Fibroblast of skin of left biceps (primary cell): ENCODE data around the gene MINDY4.

Experiments used
- DNase-seq, 2 experiments: peaks; one replicate each; pipeline ENCODE4 v3.0.0-alpha.2; 2013; ENCODE audit warnings: low read depth in 2 of 2

MINDY4 gene

DNA sequence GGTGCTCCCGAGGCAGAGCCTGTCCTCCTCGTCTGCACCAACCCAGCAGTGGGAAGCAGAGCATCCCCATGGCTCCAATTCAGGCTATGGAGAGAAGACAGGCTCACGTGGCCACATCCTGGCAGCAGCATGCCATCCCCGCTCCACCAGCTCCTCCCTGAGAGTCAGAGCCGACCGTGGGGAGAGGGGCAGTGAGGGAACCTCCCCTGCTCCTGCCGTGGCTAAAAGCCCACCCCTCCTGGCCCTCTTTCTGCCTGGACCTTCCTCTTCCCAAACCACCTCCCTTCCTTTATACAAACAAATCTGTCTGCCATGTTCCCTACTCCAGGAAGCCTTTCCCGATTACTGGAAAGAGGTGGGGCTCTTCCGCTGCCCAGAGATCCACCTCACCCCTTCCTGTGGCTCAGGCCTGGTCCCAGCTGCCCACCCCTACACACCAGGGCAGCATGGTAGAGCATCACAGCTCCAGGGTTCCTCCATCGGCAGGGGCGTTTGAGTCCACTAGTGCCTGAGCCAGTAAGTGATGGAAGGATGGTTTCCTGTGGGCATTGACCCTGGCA lies 129.7 kb downstream of the MINDY4 start:
- no peak for DNase-seq

GRCh38 chr7:30901856-30902255 lies 130.6 kb downstream of the MINDY4 start:
- no peak for DNase-seq

DNA sequence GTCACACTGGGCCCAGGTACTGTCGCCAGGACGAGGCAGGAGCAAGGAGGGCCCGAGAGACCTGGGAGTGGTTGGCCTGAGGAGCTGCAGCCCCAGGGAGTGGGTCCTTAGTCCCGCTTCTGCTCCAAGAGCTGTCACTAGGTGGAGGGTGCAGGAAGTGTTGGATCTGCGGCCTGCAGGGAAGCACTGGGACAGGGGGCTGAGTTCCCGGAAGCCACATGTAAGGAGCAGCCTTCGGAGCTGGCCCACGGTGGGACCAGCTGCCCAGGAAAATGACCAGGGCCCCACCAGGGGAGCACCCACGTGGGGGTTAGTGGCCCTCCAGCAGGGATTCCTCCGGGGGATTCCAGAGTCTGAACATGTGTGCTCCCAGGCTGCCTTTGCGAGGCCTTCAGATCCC lies 131.2 kb downstream of the MINDY4 start:
- DNase-seq, result no peak

GRCh38 chr7:30903146-30903545 lies 131.9 kb downstream of the MINDY4 start:
- DNase-seq, result no peak

- no peak for DNase-seq
Observed at GRCh38 chr7:30904561-30904960, 133.3 kb downstream of the MINDY4 start.

- DNase-seq, result no peak
Observed at GRCh38 chr7:30905078-30906012, 134.1 kb downstream of the MINDY4 start.

DNA sequence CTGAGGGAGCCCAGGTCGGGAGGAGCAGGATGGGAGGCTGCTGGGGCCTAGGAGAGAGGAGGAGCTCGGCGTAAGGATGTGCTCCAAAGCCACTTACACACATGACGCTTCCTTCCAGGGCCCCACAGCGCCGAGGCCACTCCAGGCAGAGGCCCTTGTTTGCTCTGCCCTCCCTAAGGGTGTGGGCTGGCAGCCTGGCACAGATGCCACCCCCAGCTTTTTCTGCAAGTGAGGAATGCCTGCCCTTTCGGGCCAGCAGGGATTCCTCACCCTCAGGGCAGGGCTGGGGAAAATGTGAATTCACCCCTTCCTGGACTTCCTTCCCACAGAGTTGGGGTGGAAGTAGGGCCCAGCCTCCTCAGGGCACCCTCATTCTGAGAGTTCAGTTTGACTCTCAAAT lies 134.8 kb downstream of the MINDY4 start:
- no peak for DNase-seq

GRCh38 chr7:30906515-30907240 lies 135.5 kb downstream of the MINDY4 start:
- DNase-seq, result no peak

DNA sequence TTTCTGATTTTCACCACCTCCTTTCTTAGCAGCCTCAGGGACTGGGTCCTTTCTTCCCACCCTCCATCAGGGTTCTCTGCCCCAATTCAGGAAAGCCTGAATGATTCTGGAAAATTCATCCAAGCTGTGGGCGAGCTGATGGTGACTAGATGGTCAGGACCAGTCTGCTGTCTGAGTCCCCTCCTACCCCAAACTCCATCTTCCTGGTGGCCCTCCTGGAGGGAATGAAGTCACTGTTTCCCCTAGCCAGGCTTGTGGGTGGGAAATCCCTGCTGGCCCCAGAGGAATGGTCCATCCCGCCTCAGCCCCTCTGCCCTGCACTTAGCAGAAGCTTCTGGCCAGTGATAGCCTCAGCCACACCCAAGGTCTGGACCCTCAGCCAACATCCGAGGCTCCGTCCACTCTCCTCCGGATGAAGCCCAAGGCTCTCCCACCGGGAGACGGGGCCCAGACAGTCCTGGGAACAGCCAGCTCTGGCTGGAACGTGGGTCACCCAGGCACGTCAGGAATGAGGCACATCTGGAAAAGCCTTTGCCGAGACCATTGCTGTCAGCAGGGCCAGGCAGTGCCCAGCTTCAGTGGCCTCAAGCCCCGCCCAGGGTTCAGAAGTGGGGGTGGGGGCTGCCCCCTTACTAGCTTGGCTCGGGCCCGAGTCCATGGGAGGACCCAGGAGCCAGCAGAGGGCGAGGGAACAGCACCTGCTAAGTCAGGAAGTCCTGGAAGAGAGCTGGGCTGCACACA lies 136.5 kb downstream of the MINDY4 start:
- DNase-seq, result no peak

DNA sequence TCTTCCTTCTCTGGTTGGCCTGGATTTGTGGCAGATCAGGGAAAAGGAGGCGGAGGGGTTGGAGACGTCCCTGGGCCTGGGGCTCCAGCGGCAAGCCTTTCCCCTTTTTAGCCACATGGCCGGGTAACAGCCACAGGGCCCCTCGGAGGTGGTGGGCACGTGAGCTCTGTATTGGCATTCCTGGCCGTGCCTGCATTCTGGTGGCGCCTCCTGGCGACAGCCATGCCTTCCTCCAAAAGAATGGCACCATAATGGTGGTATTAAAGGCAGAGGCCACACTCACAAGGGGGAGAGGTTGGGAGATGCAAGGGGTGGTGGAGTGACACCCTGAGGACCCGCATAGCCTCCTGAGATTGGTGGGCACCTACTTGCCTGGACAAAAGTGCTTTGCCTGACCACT lies 137.5 kb downstream of the MINDY4 start:
- no peak for DNase-seq

GRCh38 chr7:30909431-30909830 lies 138.2 kb downstream of the MINDY4 start:
- no peak for DNase-seq

DNA sequence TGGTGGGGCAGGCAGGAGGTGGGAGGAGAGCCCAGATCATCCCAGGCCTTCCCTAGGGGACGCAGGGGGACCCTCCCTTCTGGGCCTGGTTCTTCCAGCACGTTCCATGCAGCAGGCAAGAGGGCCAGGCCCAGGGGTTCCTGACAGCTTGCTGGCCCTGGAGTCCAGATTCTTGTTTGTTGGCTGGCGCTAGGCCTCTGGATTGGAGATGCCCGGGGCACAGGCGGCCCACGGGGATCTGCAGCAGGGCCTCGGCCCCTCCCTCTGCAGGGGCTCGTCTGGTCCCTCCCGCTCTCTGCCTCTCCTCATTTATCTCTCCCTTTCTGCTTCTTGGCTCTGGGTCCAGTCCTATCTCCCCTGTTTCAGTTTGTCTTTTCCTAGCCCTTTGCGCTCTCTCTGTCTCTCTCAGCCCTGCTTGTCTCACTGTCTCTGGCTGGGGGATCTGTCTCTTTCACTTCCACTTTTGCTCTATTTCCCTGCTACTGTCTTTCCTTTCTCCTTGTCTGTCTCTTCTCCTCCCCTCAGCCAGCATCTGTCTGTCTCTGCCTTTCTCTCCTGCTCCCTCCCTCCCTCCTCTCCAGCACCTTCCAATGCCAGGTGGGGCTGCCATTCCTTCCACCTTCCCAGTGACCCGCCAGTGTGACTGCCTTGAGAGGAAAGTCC lies 139.3 kb downstream of the MINDY4 start:
- no peak for DNase-seq

DNA sequence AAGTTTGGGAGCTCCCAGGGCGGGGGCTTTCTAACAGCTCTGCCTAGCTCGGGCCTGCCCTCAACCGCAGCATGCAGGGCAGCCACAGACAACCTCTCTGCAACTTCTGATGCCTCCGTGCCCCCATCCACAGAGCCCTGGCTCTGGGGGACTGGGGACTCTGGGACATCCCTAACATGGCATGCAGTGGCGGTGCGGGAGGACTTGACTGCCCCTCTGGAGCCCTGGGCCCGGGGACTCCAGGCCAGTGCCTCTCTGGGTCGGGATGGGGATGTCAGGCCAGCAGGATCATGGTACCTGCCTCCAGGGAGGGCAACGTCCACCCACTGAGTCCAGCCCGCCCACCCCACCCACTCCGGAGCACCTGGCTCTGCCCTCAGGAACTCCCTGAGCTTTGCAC lies 139.9 kb downstream of the MINDY4 start:
- no peak for DNase-seq

- peak; percentile 60 to 61 for DNase-seq
Observed at GRCh38 chr7:30911561-30911969, 140.3 kb downstream of the MINDY4 start, which contains the start of gene AQP1. Gene AQP1 (plus strand): TSS chr7:30911853. CDS start chr7:30911910, 57 bp downstream.

DNA sequence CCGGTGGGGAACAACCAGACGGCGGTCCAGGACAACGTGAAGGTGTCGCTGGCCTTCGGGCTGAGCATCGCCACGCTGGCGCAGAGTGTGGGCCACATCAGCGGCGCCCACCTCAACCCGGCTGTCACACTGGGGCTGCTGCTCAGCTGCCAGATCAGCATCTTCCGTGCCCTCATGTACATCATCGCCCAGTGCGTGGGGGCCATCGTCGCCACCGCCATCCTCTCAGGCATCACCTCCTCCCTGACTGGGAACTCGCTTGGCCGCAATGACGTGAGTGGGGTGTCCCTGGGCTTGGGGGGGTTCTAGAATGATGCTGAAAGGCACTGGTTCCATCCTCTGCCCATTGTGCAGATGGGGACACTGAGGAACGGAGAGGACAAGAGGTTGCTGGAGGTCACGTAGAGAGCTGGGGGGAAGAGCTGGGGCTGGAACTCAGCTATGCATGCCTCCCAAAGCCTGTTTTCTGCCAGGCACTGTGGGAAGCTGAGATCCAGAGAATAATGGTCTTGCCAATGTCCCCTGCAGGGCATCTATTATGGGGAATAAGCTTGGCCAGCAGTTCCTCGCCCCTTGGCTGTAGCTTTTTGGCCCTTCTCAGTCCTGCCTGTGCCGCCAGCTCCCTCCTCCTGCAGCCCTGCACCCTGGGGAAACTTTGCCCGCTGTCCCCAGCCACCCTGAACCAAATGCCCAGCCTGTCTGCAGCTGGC lies 141.0 kb downstream of the MINDY4 start:
- DNase-seq, result no peak

DNA sequence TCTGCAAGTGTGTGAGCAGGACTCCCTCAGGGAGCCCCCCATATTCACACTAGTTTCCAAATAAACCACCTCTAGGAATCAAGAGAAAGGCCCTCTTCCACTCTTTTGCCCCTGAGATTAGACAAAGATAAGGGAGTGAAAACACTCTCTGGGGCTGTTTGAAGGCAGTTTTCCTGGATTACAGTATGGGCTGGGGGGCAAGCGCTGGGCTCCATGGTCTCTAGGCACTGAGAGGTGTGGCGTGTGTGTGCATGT lies 141.4 kb downstream of the MINDY4 start:
- no peak for DNase-seq

GRCh38 chr7:30912986-30913811 lies 142.0 kb downstream of the MINDY4 start:
- DNase-seq, result no peak

- DNase-seq, result no peak
Observed at GRCh38 chr7:30913821-30914515, 142.8 kb downstream of the MINDY4 start.

- no peak for DNase-seq
Observed at GRCh38 chr7:30914596-30914995, 143.4 kb downstream of the MINDY4 start.
